ENCODE results near the gene SCN8A. TPM values are rescaled to one million over a fixed set of nuclear protein-coding genes. Genes with fewer than 3 reads are reported as not detected.

SCN8A gene
- total RNA-seq: under 1 TPM; 0.43 to 0.91 TPM

DNA sequence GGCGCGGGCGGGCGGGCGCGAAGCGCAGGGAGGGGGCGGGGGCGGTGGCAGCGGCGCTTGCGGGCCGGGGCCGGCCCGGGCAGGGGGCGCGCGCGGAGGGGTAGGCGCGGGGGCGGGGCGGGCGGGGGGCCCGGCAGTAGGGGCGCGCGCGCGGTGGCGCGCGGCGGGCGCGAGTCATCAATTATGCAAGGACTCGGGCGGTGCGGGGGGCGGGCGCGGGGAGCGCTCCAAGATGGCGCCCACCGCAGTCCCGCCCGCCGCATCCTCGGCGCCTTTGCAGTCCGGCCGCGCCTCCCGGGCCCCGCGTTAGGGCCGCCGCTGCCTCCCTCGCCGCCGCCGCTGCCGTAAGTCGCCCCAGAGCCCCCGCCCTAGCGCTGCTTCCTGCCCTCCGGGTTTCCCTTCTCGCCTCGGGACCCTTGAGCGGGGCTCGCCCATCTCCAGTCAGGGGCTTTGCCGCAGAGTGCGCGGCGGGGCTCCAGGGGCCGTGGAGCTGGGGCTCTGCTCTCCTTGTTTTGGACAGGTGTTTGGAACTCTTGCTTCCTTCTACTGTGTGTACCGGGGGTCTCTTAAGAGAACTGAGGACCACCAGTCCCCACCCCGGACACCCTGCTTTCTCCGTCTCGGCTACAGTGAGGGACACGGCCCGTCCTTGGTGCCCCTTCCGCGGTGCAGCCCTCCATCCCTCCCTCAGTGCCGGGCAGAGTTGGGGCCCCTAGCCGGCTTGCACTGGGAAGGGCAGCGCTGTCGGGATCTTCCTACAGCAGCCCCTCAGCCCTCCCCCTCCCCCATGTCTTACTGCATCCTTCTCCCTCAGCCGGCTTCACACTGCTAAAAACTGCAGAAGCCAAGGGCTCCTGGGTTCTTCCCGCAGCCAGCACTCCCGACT is at the start of gene SCN8A:
Gene SCN8A (plus strand): TSS at position 218 of the 886 bp plus-strand sequence. CDS start 71,585 bp downstream, outside the sequence.

DNA sequence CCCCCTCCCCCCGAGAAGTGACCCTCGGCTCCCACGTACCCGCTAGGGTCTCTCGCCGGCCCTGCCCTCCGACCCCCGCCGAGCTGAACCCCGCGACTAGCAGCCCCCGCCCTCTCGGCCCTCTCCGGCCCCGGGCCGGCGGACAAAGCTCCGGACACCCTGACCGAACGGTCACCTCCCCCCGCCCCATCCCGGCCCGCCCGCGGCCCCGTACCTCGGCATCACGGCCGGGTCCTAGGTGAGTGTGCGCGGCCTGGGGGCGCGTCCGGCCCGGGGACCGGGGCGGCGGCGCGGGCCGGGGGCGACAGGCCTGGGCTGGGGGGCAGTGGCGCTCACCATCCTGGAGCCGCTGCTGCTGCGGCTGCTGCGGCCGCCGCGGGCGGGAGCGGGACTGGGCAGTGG is 257.3 kb downstream of the SCN8A start, which contains the start of gene FIGNL2:
Gene FIGNL2 (minus strand): TSS at position 393 of the 402 bp plus-strand sequence. CDS start 26,305 bp downstream, outside the sequence.

Other genes with a start within 250 kb of the SCN8A start
- under 1 TPM; 0.23 to 0.51 TPM for gene CELA1, start 244.6 kb upstream of the SCN8A start, total RNA-seq
- gene GALNT6, start 199.8 kb upstream of the SCN8A start, total RNA-seq: 10 to 100 TPM; 15.4 to 16.3 TPM
- 10 to 100 TPM in 1 of 2 experiments, 1 to 10 TPM in 1; 9.2 to 11.4 TPM for gene SLC4A8, start 166.4 kb upstream of the SCN8A start, total RNA-seq

All from activated naive CD4-positive, alpha-beta T cell treated with anti-CD3 and anti-CD28 coated beads, Interleukin-2, amount 10 ng/mL, durations not matched to agents 5 hours and 36 hours (primary cell).